K562 (cell line): Measurements from ENCODE around the gene MAPK4. TPM values are rescaled to one million over a fixed set of nuclear protein-coding genes. Genes with fewer than 3 reads are reported as not detected.

Experiments
- ATAC-seq: fragments of 200-7000 bp; cut with Tn5 transposase; 3 replicates; pipeline ENCODE4 v1.9.1; 2020; ENCODE audit warnings: moderate library complexity
- BruUV-seq: library from RNA; stranded (reverse); fragments of 400-500 nt; replicated peaks from 2 replicates; lab custom pipeline; 2021; lab: Mats Ljungman, UMichigan
- CTCF ChIA-PET: fragments of 300-600 bp; formaldehyde crosslinking; extraction: SDS; loops from one replicate; lab custom pipeline; 2021; ENCODE audit warnings: low intra/inter-chr PET ratio; lab: Yijun Ruan, JAX
- POLR2A ChIA-PET: fragments of 300-600, 350-650 bp; sonication (Branson Sonifier 250); formaldehyde crosslinking; extraction: SDS; loops from one replicate; lab custom pipeline; 2021; ENCODE audit warnings: antibody characterized with exemption, inconsistent platforms; lab: Yijun Ruan, JAX
- DNase-seq, 4 experiments: peaks; one replicate each; pipeline versions ENCODE4 v3.0.0 to v3.0.0-alpha.2; 2011 to 2018; ENCODE audit warnings: low spot score in 3 of 4, mixed read lengths in 3 of 4; ENCODE audit errors: extremely low read depth in 1 of 4
- FAIRE-seq: peaks from 2 replicates; lab custom pipeline; 2011; peaks lifted over from hg19 to GRCh38; lab: Jason Lieb, UNC
- H2AFZ ChIP-seq: 2 replicates; pipeline ENCODE4 v1.6.0; 2011; ENCODE audit warnings: low read depth, low read length, control low read depth, inconsistent platforms
- H3K27ac ChIP-seq: fragments of 200-600 bp; 3 replicates; pipeline ENCODE4 v1.8.0; 2011; ENCODE audit warnings: low read depth, mild to moderate bottlenecking, control low read depth, inconsistent platforms, low read length, moderate library complexity, mixed read lengths; ENCODE audit errors: extremely low read depth
- H3K27me3 ChIP-seq, 2 experiments: fragments of 300-600 bp in 1 of 2; 2 replicates in 1 of 2; 3 replicates in 1 of 2; pipeline versions ENCODE4 v1.6.0 to v1.8.0; 2011; ENCODE audit warnings: inconsistent platforms in 2 of 2, low read length in 2 of 2, mild to moderate bottlenecking in 1 of 2, mixed read lengths in 1 of 2, moderate library complexity in 1 of 2; ENCODE audit not compliant: control insufficient read depth in 2 of 2, insufficient read depth in 2 of 2
- H3K36me3 ChIP-seq: fragments of 300-600 bp; 3 replicates; pipeline ENCODE4 v1.8.0; 2011; ENCODE audit warnings: mild to moderate bottlenecking, low read length, inconsistent platforms; ENCODE audit not compliant: control insufficient read depth, insufficient read depth
- H3K4me1 ChIP-seq, 2 experiments: fragments of 200-600 bp in 1 of 2; replicated peaks in 1 of 2; 2 replicates in 1 of 2; 3 replicates in 1 of 2; pipeline versions ENCODE4 v1.5.1 to v1.8.0; 2011; ENCODE audit warnings: inconsistent platforms in 2 of 2, low read length in 2 of 2, mild to moderate bottlenecking in 1 of 2, mixed read lengths in 1 of 2, moderate library complexity in 1 of 2; ENCODE audit not compliant: control insufficient read depth in 2 of 2, insufficient read depth in 2 of 2
- H3K4me2 ChIP-seq: 2 replicates; pipeline ENCODE4 v1.6.1; 2011; ENCODE audit warnings: low read length, control low read depth, inconsistent platforms, mixed read lengths; ENCODE audit not compliant: insufficient read depth
- H3K4me3 ChIP-seq: fragments of 200-600 bp; sonication (generic), shearing (Covaris generic); 2 replicates; pipeline ENCODE4 v1.5.1; 2016; ENCODE audit warnings: control low read depth, inconsistent platforms
- H3K79me2 ChIP-seq: fragments of 200-600 bp; 3 replicates; pipeline ENCODE4 v1.8.0; 2011; ENCODE audit warnings: low read length, inconsistent platforms; ENCODE audit not compliant: control insufficient read depth, insufficient read depth
- H3K9ac ChIP-seq, 2 experiments: 2 replicates each; pipeline versions ENCODE4 v1.6.0 to v1.6.1; 2011; ENCODE audit warnings: low read depth in 2 of 2, low read length in 2 of 2, control low read depth in 1 of 2, inconsistent platforms in 1 of 2, mild to moderate bottlenecking in 1 of 2, mixed read lengths in 1 of 2; ENCODE audit not compliant: insufficient read depth in 1 of 2
- H3K9me1 ChIP-seq: one replicate; pipeline ENCODE4 v1.6.0; 2011; ENCODE audit warnings: inconsistent platforms, mild to moderate bottlenecking, low read length, moderate library complexity; ENCODE audit not compliant: control insufficient read depth, insufficient read depth
- H3K9me3 ChIP-seq: replicated peaks from 2 replicates; pipeline ENCODE4 v1.5.1; 2011; ENCODE audit warnings: low read depth, low read length, inconsistent platforms; ENCODE audit not compliant: control insufficient read depth, insufficient read depth
- H4K20me1 ChIP-seq: replicated peaks from 2 replicates; pipeline ENCODE4 v1.6.1; 2011; ENCODE audit warnings: low read length, inconsistent platforms, mixed read lengths; ENCODE audit not compliant: control insufficient read depth, insufficient read depth
- COPS2 ChIP-seq: fragments of 450-650 bp; conservative IDR thresholded peaks from 2 replicates; pipeline ENCODE4 v1.6.1; 2016; ENCODE audit warnings: mild to moderate bottlenecking, moderate library complexity
- GATA2 ChIP-seq: sonication (generic); formaldehyde crosslinking; IDR thresholded peaks from 2 replicates; pipeline ENCODE4 v1.4.0; 2020; ENCODE audit warnings: mild to moderate bottlenecking, missing genetic modification reagents
- GTF2E2 ChIP-seq: fragments of 200-800 bp; sonication (Bioruptor generic); IDR thresholded peaks from 2 replicates; pipeline ENCODE4 v1.6.1; 2016; ENCODE audit warnings: missing genetic modification characterization, missing compliant biosample characterization
- KLF6 ChIP-seq: fragments of 250-450 bp; sonication (Bioruptor Pico); IDR thresholded peaks from 2 replicates; pipeline ENCODE4 v1.4.0; 2020; ENCODE audit warnings: mild to moderate bottlenecking, moderate library complexity, borderline replicate concordance
- MCM7 ChIP-seq, 2 experiments: fragments of 450-650 bp; IDR thresholded peaks; 2 replicates each; pipeline ENCODE4 v1.6.1; 2016 to 2018
- NFXL1 ChIP-seq: fragments of 450-650 bp; formaldehyde crosslinking; IDR thresholded peaks from 2 replicates; pipeline ENCODE4 v1.4.0; 2021; ENCODE audit warnings: mild to moderate bottlenecking
- OTX1 ChIP-seq: fragments of 450-650 bp; formaldehyde crosslinking; IDR thresholded peaks from 2 replicates; pipeline ENCODE4 v1.4.0; 2022; ENCODE audit warnings: mild to moderate bottlenecking
- PHF8 ChIP-seq: fragments of 200-600 bp; sonication (generic); IDR thresholded peaks from 2 replicates; pipeline ENCODE4 v1.6.1; 2012; ENCODE audit warnings: mixed run types, mild to moderate bottlenecking, inconsistent platforms, low read length, moderate library complexity, borderline replicate concordance
- RCOR1 ChIP-seq, 2 experiments: IDR thresholded peaks; 2 replicates each; pipeline ENCODE4 v1.6.1; 2012; ENCODE audit warnings: low read depth in 2 of 2, low read length in 2 of 2, borderline replicate concordance in 1 of 2, improper control_type of control experiment in 1 of 2
- SAFB2 ChIP-seq: fragments of 200-400 bp; formaldehyde crosslinking; IDR thresholded peaks from 2 replicates; pipeline ENCODE4 v1.6.1; 2018; ENCODE audit warnings: borderline replicate concordance, low read length, low read depth, moderate library complexity; ENCODE audit not compliant: severe bottlenecking
- SIRT6 ChIP-seq: IDR thresholded peaks from one replicate; pipeline ENCODE4 v1.6.1; 2012; ENCODE audit warnings: low read depth, mild to moderate bottlenecking, control low read depth, inconsistent platforms, low read length, moderate library complexity
- SMARCA4 ChIP-seq: fragments of 450-650 bp; IDR thresholded peaks from 2 replicates; pipeline ENCODE4 v1.6.1; 2016
- ZNF282 ChIP-seq: sonication (generic); formaldehyde crosslinking; IDR thresholded peaks from 2 replicates; pipeline ENCODE4 v1.8.1; 2023; ENCODE audit warnings: missing genetic modification reagents
- ZNF785 ChIP-seq: fragments of 250-450 bp; sonication (Bioruptor Pico); IDR thresholded peaks from 2 replicates; pipeline ENCODE4 v1.4.0; 2020; ENCODE audit warnings: mild to moderate bottlenecking
- WGBS: fragments of 100-300 bp; shearing (Covaris generic); methylation state at CpG from one replicate; pipeline ENCODE4 v1.1.6; 2016; ENCODE audit warnings: low coverage, mixed read lengths; ENCODE audit not compliant: insufficient coverage; ENCODE audit errors: missing lambda C conversion rate; 5-methylcytosine and 5-hydroxymethylcytosine counted together
- in situ Hi-C: fragments of 300-500 bp; cut with MboI; formaldehyde crosslinking; loops from 4 replicates; pipeline ENCODE4 v1.15.0; 2018; ENCODE audit warnings: inconsistent platforms, mixed read lengths
- intact Hi-C: fragments of 100-400 bp; cut with micrococcal nuclease; formaldehyde crosslinking; loops from 2 replicates; pipeline ENCODE4 v1.14.2; 2022
- polyA plus RNA-seq, 8 experiments: library from polyadenylated mRNA; depleted of rRNA in 4 of 8; stranded (reverse) in 5 of 8; unstranded in 3 of 8; fragments of >200 nt; fragmentation: Nextera tagmentation in 2 of 8; fragmentation: Illumina TruSeq in 1 of 8; extraction: Ambion mirVana in 2 of 8; extraction: Trizol in 1 of 8; gene quantifications; 2 replicates each; pipeline versions ENCODE4 v1.2.1 to v1.2.3, GENCODE V29; 2011 to 2014; ENCODE audit warnings: inconsistent platforms in 1 of 8, missing spikeins in 1 of 8
- total RNA-seq, 7 experiments: library from RNA; depleted of rRNA in 6 of 7; stranded (reverse); fragments of >200 nt in 6 of 7; fragmentation: Illumina TruSeq in 2 of 7; extraction: Trizol in 2 of 7; gene quantifications; 2 replicates each; pipeline versions ENCODE4 v1.2.1 to v1.2.3, GENCODE V29; 2011 to 2021; ENCODE audit warnings: low replicate concordance in 1 of 7
- TF ChIP-seq, protein P1 (sequence below): fragments of 250-450 bp; sonication (Bioruptor Pico); IDR thresholded peaks from 2 replicates; pipeline ENCODE4 v1.5.0; 2021
- TF ChIP-seq, protein P2 (sequence below): fragments of 450-650 bp; IDR thresholded peaks from 2 replicates; pipeline ENCODE4 v1.6.1; 2016; ENCODE audit warnings: missing biosample characterization, missing genetic modification characterization
- TF ChIP-seq, protein P3 (sequence below): fragments of 450-650 bp; IDR thresholded peaks from 2 replicates; pipeline ENCODE4 v1.6.1; 2017; ENCODE audit warnings: antibody characterized with exemption, mild to moderate bottlenecking

Gene MAPK4
- total and polyA plus RNA-seq, 9 of the 15 experiments (the other 6 are each of a cell fraction or from before 2014, with no cell fraction given), result not detected

DNA sequence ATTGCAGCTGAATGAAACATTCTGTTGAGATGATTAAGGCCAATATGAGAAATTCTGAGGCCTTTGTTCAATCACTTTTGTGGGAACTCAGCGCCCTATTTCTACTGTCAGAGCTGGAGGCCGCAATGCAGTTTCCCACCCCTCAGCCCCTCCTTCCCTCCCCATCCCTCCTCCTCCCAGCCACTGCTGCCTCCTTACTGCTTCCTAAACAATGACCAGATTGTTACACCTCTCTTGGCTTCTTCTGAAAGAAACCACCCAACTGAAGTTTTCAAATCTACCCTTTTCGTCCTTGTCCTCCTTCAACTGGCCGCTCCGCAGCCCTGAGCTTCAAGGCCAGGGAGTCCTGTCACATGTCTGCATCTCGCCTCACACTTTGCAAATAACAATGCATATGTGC is 36.7 kb upstream of the MAPK4 start:
- WGBS, result 9% methylated on average over 5 of the region's 6 CpGs

More for the DNA sequence above, 36.7 kb upstream of the MAPK4 start:
- ChIA-PET CTCF (no interaction called here), POLR2A (no interaction called here)
- no peaks in the 10 kb centered on the region for H3K36me3 ChIP-seq
- no peaks in the 10 kb centered on the region for H3K4me1 ChIP-seq
- intact Hi-C loops, result no loop called here
- no peak overlapping the region for H3K27ac ChIP-seq
- no peaks in the 10 kb centered on the region for H3K9me1 ChIP-seq
- no peak for DNase-seq
- no peak overlapping the region for H3K9ac ChIP-seq
- H2AFZ ChIP-seq, result no peak overlapping the region
- in situ Hi-C loops, result no loop called here
- H3K27me3 ChIP-seq, result no peaks in the 10 kb centered on the region; a peak in 1 of 5 replicates
- no peak overlapping the region for H3K4me2 ChIP-seq
- no peak for ATAC-seq
- no peak overlapping the region for H3K4me3 ChIP-seq
- H3K79me2 ChIP-seq, result no peaks in the 10 kb centered on the region
- no TSS peak for BruUV-seq
- TF ChIP-seq, protein P1, sequence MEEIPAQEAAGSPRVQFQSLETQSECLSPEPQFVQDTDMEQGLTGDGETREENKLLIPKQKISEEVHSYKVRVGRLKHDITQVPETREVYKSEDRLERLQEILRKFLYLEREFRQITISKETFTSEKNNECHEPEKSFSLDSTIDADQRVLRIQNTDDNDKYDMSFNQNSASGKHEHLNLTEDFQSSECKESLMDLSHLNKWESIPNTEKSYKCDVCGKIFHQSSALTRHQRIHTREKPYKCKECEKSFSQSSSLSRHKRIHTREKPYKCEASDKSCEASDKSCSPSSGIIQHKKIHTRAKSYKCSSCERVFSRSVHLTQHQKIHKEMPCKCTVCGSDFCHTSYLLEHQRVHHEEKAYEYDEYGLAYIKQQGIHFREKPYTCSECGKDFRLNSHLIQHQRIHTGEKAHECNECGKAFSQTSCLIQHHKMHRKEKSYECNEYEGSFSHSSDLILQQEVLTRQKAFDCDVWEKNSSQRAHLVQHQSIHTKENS (CRISPR knock-in tag), result no peak
- TF ChIP-seq, protein P2, sequence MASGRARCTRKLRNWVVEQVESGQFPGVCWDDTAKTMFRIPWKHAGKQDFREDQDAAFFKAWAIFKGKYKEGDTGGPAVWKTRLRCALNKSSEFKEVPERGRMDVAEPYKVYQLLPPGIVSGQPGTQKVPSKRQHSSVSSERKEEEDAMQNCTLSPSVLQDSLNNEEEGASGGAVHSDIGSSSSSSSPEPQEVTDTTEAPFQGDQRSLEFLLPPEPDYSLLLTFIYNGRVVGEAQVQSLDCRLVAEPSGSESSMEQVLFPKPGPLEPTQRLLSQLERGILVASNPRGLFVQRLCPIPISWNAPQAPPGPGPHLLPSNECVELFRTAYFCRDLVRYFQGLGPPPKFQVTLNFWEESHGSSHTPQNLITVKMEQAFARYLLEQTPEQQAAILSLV, result no peak
- no peak for TF ChIP-seq COPS2
- TF ChIP-seq, protein P3, sequence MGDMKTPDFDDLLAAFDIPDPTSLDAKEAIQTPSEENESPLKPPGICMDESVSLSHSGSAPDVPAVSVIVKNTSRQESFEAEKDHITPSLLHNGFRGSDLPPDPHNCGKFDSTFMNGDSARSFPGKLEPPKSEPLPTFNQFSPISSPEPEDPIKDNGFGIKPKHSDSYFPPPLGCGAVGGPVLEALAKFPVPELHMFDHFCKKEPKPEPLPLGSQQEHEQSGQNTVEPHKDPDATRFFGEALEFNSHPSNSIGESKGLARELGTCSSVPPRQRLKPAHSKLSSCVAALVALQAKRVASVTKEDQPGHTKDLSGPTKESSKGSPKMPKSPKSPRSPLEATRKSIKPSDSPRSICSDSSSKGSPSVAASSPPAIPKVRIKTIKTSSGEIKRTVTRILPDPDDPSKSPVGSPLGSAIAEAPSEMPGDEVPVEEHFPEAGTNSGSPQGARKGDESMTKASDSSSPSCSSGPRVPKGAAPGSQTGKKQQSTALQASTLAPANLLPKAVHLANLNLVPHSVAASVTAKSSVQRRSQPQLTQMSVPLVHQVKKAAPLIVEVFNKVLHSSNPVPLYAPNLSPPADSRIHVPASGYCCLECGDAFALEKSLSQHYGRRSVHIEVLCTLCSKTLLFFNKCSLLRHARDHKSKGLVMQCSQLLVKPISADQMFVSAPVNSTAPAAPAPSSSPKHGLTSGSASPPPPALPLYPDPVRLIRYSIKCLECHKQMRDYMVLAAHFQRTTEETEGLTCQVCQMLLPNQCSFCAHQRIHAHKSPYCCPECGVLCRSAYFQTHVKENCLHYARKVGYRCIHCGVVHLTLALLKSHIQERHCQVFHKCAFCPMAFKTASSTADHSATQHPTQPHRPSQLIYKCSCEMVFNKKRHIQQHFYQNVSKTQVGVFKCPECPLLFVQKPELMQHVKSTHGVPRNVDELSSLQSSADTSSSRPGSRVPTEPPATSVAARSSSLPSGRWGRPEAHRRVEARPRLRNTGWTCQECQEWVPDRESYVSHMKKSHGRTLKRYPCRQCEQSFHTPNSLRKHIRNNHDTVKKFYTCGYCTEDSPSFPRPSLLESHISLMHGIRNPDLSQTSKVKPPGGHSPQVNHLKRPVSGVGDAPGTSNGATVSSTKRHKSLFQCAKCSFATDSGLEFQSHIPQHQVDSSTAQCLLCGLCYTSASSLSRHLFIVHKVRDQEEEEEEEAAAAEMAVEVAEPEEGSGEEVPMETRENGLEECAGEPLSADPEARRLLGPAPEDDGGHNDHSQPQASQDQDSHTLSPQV, result no peak
- no peak for TF ChIP-seq MCM7 (IDR thresholded peaks at IDR 0.05)
- no peak for TF ChIP-seq ZNF785 (CRISPR knock-in tag)
- no peak for TF ChIP-seq GTF2E2
- TF ChIP-seq PHF8, result no peak
- no peak for TF ChIP-seq KLF6 (CRISPR knock-in tag)
- TF ChIP-seq RCOR1 (IDR thresholded peaks at IDR 0.05; ENCODE audit: borderline replicate concordance in 1 of 2, low read depth in 2 of 2, low read length in 2 of 2), result no peak
- TF ChIP-seq GATA2 (CRISPR knock-in tag), result no peak
- TF ChIP-seq SIRT6, result no peak
- TF ChIP-seq ZNF282 (CRISPR knock-in tag), result no peak
- TF ChIP-seq OTX1 (CRISPR knock-in tag), result no peak
- TF ChIP-seq SMARCA4, result no peak
- no peak for TF ChIP-seq SAFB2
- no peak for TF ChIP-seq NFXL1 (CRISPR knock-in tag)
- no peak for FAIRE-seq
- H4K20me1 ChIP-seq, result no peaks in the 10 kb centered on the region
- H3K9me3 ChIP-seq, result no peaks in the 10 kb centered on the region
